HFFc6 (cell line): Measurements from ENCODE around the gene CMTR1. TPM values are rescaled to one million over a fixed set of nuclear protein-coding genes. Genes with fewer than 3 reads are reported as not detected.

ENCODE experiments used
- DNase-seq: peaks from one replicate; pipeline ENCODE4 v3.0.0-alpha.2; 2018
- H3K27ac Mint-ChIP-seq: 2 replicates; pipeline ENCODE4 v1.8.0; 2020; ENCODE audit warnings: mild to moderate bottlenecking, mixed read lengths
- H3K27me3 Mint-ChIP-seq: 2 replicates; pipeline ENCODE4 v1.8.0; 2021; ENCODE audit warnings: mild to moderate bottlenecking, moderate library complexity, mixed read lengths; ENCODE audit not compliant: insufficient read depth
- H3K36me3 Mint-ChIP-seq: 2 replicates; pipeline ENCODE4 v1.8.0; 2021; ENCODE audit warnings: low read depth, mixed read lengths
- H3K4me1 Mint-ChIP-seq: 2 replicates; pipeline ENCODE4 v1.8.0; 2020; ENCODE audit warnings: low read depth, mixed read lengths
- H3K4me3 Mint-ChIP-seq: 2 replicates; pipeline ENCODE4 v1.8.0; 2020; ENCODE audit warnings: mild to moderate bottlenecking, moderate library complexity, mixed read lengths
- H3K9me3 Mint-ChIP-seq: 2 replicates; pipeline ENCODE4 v1.8.0; 2020; ENCODE audit warnings: mild to moderate bottlenecking, mixed read lengths
- CTCF ChIP-seq: fragments of 200-600 bp; sonication (generic); IDR thresholded peaks from 2 replicates; pipeline ENCODE4 v1.5.0; 2021; ENCODE audit warnings: antibody characterized with exemption, mild to moderate bottlenecking
- total RNA-seq, 6 experiments: library from RNA; stranded (reverse); fragmentation: NEBNext Ultra II Directional; extraction: Animal tissue kit (Norgen Biotek cat#: 25700); gene quantifications; 2 replicates in 1 of 6; 3 replicates in 5 of 6; pipeline ENCODE4 v1.2.3, GENCODE V29; 2021

CMTR1 gene
- total RNA-seq, 6 experiments from 2014 or later = 36.1 to 42.2 (median 37.6) TPM

- no peak overlapping the region for H3K27ac Mint-ChIP-seq
- no peak overlapping the region for H3K4me3 Mint-ChIP-seq
- H3K4me1 Mint-ChIP-seq = no peaks in the 10 kb centered on the region
- H3K36me3 Mint-ChIP-seq = no peaks in the 10 kb centered on the region; the same call in 1 of the 2 replicates
- no peaks in the 10 kb centered on the region for H3K9me3 Mint-ChIP-seq
- TF ChIP-seq CTCF = peak; percentile 83
- DNase-seq = peak; percentile 7
- peaks cover 5% of the 10 kb centered on the region for H3K27me3 Mint-ChIP-seq
These were observed 51.1 kb downstream of the CMTR1 start for GRCh38 chr6:37483917-37484785.

- TF ChIP-seq CTCF = no peak
- DNase-seq = no peak
- no peaks in the 10 kb centered on the region; the same call in 1 of the 2 replicates for H3K36me3 Mint-ChIP-seq
These were observed 51.8 kb downstream of the CMTR1 start for GRCh38 chr6:37484786-37485170.

GRCh38 chr6:37485291-37485702, 52.3 kb downstream of the CMTR1 start:
- peak; percentile 63 for TF ChIP-seq CTCF
- H3K27ac Mint-ChIP-seq = no peak overlapping the region
- H3K4me1 Mint-ChIP-seq = peaks cover 9% of the 10 kb centered on the region
- no peaks in the 10 kb centered on the region for H3K9me3 Mint-ChIP-seq
- no peak for DNase-seq
- no peaks in the 10 kb centered on the region; the same call in 1 of the 2 replicates for H3K36me3 Mint-ChIP-seq
- no peak overlapping the region for H3K4me3 Mint-ChIP-seq
- peaks cover 7% of the 10 kb centered on the region for H3K27me3 Mint-ChIP-seq

More at GRCh38 chr6:37484786-37485170, 51.8 kb downstream of the CMTR1 start:
- peaks cover 3% of the 10 kb centered on the region for H3K4me1 Mint-ChIP-seq
- H3K4me3 Mint-ChIP-seq = no peak overlapping the region
- no peaks in the 10 kb centered on the region for H3K9me3 Mint-ChIP-seq
- no peak overlapping the region for H3K27ac Mint-ChIP-seq
- peaks cover 6% of the 10 kb centered on the region for H3K27me3 Mint-ChIP-seq

GRCh38 chr6:37486121-37486839, 53.3 kb downstream of the CMTR1 start:
- Mint-ChIP-seq H3K9me3 (no peaks in the 10 kb centered on the region), H3K4me3 (no peak overlapping the region), H3K36me3 (no peaks in the 10 kb centered on the region; the same call in 1 of the 2 replicates), H3K27me3 (peaks cover 7% of the 10 kb centered on the region), H3K27ac (no peak overlapping the region), H3K4me1 (peaks cover 15% of the 10 kb centered on the region)
- TF ChIP-seq CTCF = no peak
- no peak for DNase-seq

- no peak for DNase-seq
- H3K4me1 Mint-ChIP-seq = peaks cover 15% of the 10 kb centered on the region
- no peak for TF ChIP-seq CTCF
- no peak overlapping the region for H3K27ac Mint-ChIP-seq
- no peaks in the 10 kb centered on the region for H3K9me3 Mint-ChIP-seq
- H3K27me3 Mint-ChIP-seq = peaks cover 2% of the 10 kb centered on the region
- H3K36me3 Mint-ChIP-seq = no peaks in the 10 kb centered on the region
- no peak overlapping the region for H3K4me3 Mint-ChIP-seq
These were observed 54.8 kb downstream of the CMTR1 start for GRCh38 chr6:37487591-37488380.
